GM12878 (cell line): ENCODE data around the gene TKTL1. TPM values are rescaled to one million over a fixed set of nuclear protein-coding genes. Genes with fewer than 3 reads are reported as not detected.

ENCODE experiments used
- ATAC-seq: fragments of 200-7000 bp; cut with Tn5 transposase; 3 replicates; pipeline ENCODE4 v1.9.1; 2020; ENCODE audit warnings: mild to moderate bottlenecking, moderate library complexity
- BruUV-seq: library from RNA; stranded (reverse); fragments of 400-500 nt; replicated peaks from 2 replicates; lab custom pipeline; 2021; lab: Mats Ljungman, UMichigan
- CTCF ChIA-PET: fragments of 300-600 bp; sonication (Branson Sonifier 250); formaldehyde crosslinking; extraction: SDS; loops from one replicate; lab custom pipeline; 2021; ENCODE audit warnings: inconsistent platforms; lab: Yijun Ruan, JAX
- POLR2A ChIA-PET: fragments of 350-600 bp; formaldehyde crosslinking; extraction: SDS; loops from one replicate; lab custom pipeline; 2021; ENCODE audit warnings: inconsistent platforms; lab: Charles Lee
- RAD21 ChIA-PET: fragments of 300-600 bp; sonication (Branson Sonifier 250); formaldehyde crosslinking; loops from one replicate; lab custom pipeline; 2023; ENCODE audit warnings: antibody characterized with exemption; ENCODE audit not compliant: unreplicated experiment; lab: Charles Lee
- SMC1A ChIA-PET: fragments of 300-600 bp; sonication (Branson Sonifier 250); formaldehyde crosslinking; loops from one replicate; lab custom pipeline; 2023; ENCODE audit not compliant: unreplicated experiment, uncharacterized antibody; lab: Charles Lee
- DNase-seq: peaks from one replicate; pipeline ENCODE4 v3.0.0-alpha.2; 2011; ENCODE audit warnings: low read depth, low spot score
- FAIRE-seq: peaks from 3 replicates; lab custom pipeline; 2011; peaks lifted over from hg19 to GRCh38; lab: Jason Lieb, UNC
- H2AFZ ChIP-seq: 2 replicates; pipeline ENCODE4 v1.6.0; 2011; ENCODE audit warnings: low read depth, low read length, control low read depth; ENCODE audit not compliant: control insufficient read depth
- H3K27ac ChIP-seq: 2 replicates; pipeline ENCODE4 v1.5.1; 2011; ENCODE audit warnings: control low read depth; ENCODE audit not compliant: control insufficient read depth, insufficient read depth
- H3K27me3 ChIP-seq, 2 experiments: replicated peaks in 1 of 2; 2 replicates each; pipeline versions ENCODE4 v1.6.0 to v1.6.1; 2011; ENCODE audit warnings: low read length in 1 of 2; ENCODE audit not compliant: control insufficient read depth in 2 of 2, insufficient read depth in 2 of 2
- H3K36me3 ChIP-seq, 2 experiments: 2 replicates each; pipeline ENCODE4 v1.5.1; 2011; ENCODE audit warnings: low read length in 1 of 2; ENCODE audit not compliant: control insufficient read depth in 2 of 2, insufficient read depth in 2 of 2
- H3K4me1 ChIP-seq: 2 replicates; pipeline ENCODE4 v1.6.1; 2011; ENCODE audit warnings: mild to moderate bottlenecking, low read length, moderate library complexity, mixed read lengths; ENCODE audit not compliant: control insufficient read depth, insufficient read depth
- H3K4me2 ChIP-seq: 2 replicates; pipeline ENCODE4 v1.6.0; 2011; ENCODE audit warnings: control low read depth; ENCODE audit not compliant: control insufficient read depth, insufficient read depth
- H3K4me3 ChIP-seq: fragments of 200-600 bp; sonication (generic); 2 replicates; pipeline ENCODE4 v1.5.1; 2016
- H3K79me2 ChIP-seq: 2 replicates; pipeline ENCODE4 v1.6.0; 2011; ENCODE audit warnings: low read length; ENCODE audit not compliant: control insufficient read depth, insufficient read depth
- H3K9ac ChIP-seq: 2 replicates; pipeline ENCODE4 v1.8.0; 2011; ENCODE audit warnings: low read length, control low read depth, mixed read lengths; ENCODE audit not compliant: control insufficient read depth, insufficient read depth
- H3K9me3 ChIP-seq: replicated peaks from 3 replicates; pipeline ENCODE4 v1.5.1; 2011; ENCODE audit warnings: mild to moderate bottlenecking, low read length; ENCODE audit not compliant: control insufficient read depth, insufficient read depth
- H4K20me1 ChIP-seq: 2 replicates; pipeline ENCODE4 v1.6.0; 2011; ENCODE audit not compliant: control insufficient read depth, insufficient read depth
- BMI1 ChIP-seq: fragments of 450-650 bp; IDR thresholded peaks from 2 replicates; pipeline ENCODE4 v1.6.1; 2016; ENCODE audit warnings: mild to moderate bottlenecking, moderate library complexity, borderline replicate concordance
- CHD1 ChIP-seq: IDR thresholded peaks from 2 replicates; pipeline ENCODE4 v1.6.1; 2012; ENCODE audit warnings: low read depth, low read length, improper control_type of control experiment
- HDGF ChIP-seq: fragments of 450-650 bp; IDR thresholded peaks from 2 replicates; pipeline ENCODE4 v1.6.1; 2016; ENCODE audit warnings: antibody characterized with exemption
- NRF1 ChIP-seq: conservative IDR thresholded peaks from 2 replicates; pipeline ENCODE4 v1.6.1; 2011; ENCODE audit warnings: mild to moderate bottlenecking, low read depth, low read length, improper control_type of control experiment
- PAX8 ChIP-seq: fragments of 450-650 bp; IDR thresholded peaks from 2 replicates; pipeline ENCODE4 v1.6.1; 2017; ENCODE audit warnings: mild to moderate bottlenecking, moderate library complexity
- POLR2A ChIP-seq: IDR thresholded peaks from 2 replicates; pipeline ENCODE4 v1.6.1; 2011; ENCODE audit warnings: low read depth, mild to moderate bottlenecking, low read length
- POLR2AphosphoS2 ChIP-seq: IDR thresholded peaks from 2 replicates; pipeline ENCODE4 v1.6.1; 2011; ENCODE audit warnings: low read depth, mild to moderate bottlenecking, low read length, improper control_type of control experiment, moderate library complexity
- SIX5 ChIP-seq: IDR thresholded peaks from 2 replicates; pipeline ENCODE4 v1.6.1; 2011; ENCODE audit warnings: mild to moderate bottlenecking, low read depth, low read length, moderate library complexity; ENCODE audit not compliant: severe bottlenecking
- ZNF217 ChIP-seq: fragments of 450-650 bp; IDR thresholded peaks from 2 replicates; pipeline ENCODE4 v1.6.1; 2017; ENCODE audit warnings: antibody characterized with exemption, mild to moderate bottlenecking
- WGBS: methylation state at CpG from one replicate; pipeline ENCODE4 v1.1.6; 2016; ENCODE audit warnings: low lambda C conversion rate; ENCODE audit not compliant: insufficient replicate concordance, insufficient coverage; ENCODE audit errors: missing lambda C conversion rate; 5-methylcytosine and 5-hydroxymethylcytosine counted together
- in situ Hi-C: fragments of 300-500 bp; cut with MboI; formaldehyde crosslinking; loops from 9 replicates; pipeline ENCODE4 v1.14.3; 2018; ENCODE audit warnings: mixed read lengths
- intact Hi-C: fragments of 100-400 bp; cut with micrococcal nuclease; formaldehyde crosslinking; loops from one replicate; pipeline ENCODE4 v1.14.2; 2022; ENCODE audit not compliant: unreplicated experiment
- polyA plus RNA-seq, 11 experiments: library from polyadenylated mRNA; depleted of rRNA in 4 of 11; unstranded in 6 of 11; stranded (reverse) in 5 of 11; fragments of >200 nt; fragmentation: Nextera tagmentation in 4 of 11; fragmentation: Illumina TruSeq in 1 of 11; extraction: Ambion mirVana in 4 of 11; extraction: Trizol in 1 of 11; gene quantifications; 1 replicate in 1 of 11; 2 replicates in 10 of 11; pipeline versions ENCODE4 v1.2.1 to v1.2.3, GENCODE V29; 2011 to 2016; ENCODE audit warnings: inconsistent platforms in 2 of 11, missing spikeins in 2 of 11, low read depth in 1 of 11
- total RNA-seq, 4 experiments: library from RNA; depleted of rRNA in 3 of 4; stranded (reverse); fragments of >200 nt in 3 of 4; fragmentation: Illumina TruSeq in 1 of 4; extraction: Trizol in 1 of 4; gene quantifications; 2 replicates each; pipeline versions ENCODE4 v1.2.1 to v1.2.3, GENCODE V29; 2013 to 2021

The TKTL1 gene
- total and polyA plus RNA-seq, 10 of the 15 experiments (the other 5 are each of a cell fraction or from before 2014, with no cell fraction given) = 0.01 to 0.07 TPM; not detected in 8

DNA sequence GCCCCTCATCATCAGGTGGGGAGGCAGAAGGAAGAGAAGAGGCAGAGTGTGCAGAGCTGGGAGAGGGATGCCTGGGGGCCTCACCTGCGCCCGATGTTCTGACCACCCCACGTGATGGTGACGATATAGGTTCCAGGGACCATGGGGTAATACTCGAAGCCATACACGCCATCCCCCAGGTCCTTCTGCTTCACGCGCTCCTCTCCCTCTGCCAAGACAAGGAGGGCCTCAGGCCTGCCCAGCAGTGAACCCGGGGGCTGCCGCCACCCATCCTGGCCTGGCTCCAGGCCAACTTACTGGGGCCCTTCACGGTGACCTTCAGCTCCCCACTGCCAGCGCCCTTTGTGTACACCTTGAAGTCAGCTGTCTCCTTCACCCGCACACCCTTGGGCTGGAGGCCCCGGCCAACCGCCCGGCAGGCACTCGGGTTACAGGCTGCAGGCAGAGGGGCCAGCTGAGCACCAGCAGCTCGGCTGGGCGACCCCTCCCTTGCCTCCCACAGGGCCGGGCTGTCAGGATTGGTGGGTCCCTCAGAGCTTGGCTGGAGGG is 69.5 kb downstream of the TKTL1 start (continued):
- peak; percentile 28 for TF ChIP-seq POLR2A
- no peak for TF ChIP-seq SIX5
- no peak for TF ChIP-seq ZNF217

DNA sequence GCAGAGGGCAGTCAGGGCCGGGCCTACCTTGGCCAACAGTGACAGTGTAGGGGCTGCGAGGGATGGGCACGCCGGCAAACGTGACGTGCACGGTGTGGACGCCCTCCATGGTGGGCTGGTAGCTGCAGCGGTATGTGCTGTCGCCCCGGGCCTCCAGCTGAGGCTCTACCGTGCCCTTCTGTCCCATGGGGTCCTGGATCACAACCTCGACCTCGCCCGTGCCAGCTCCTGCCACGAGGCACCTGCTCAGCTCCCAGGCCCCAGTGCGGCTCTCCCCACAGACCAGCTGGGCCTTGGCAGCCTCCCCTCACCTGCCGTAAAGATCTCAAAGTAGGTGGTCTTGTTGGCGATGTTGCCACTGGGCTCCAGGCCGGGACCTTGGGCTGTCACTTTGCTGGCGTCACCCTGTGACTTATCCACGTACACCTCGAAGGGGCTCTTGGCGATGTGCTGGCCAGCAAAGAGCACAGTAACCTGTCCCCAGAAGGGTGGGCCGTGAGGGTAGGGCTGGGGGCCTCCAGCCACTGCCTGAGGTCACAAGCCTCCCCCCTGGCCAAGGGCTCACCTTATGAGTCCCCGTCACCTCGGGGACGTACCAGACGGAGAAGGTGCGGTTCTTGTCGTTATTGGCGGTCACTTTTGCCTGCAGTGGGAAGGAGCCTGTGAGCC is 70.5 kb downstream of the TKTL1 start:
- WGBS = 80% methylated on average over 32 of the region's 32 CpGs
- no peak for FAIRE-seq
- no peak for ATAC-seq
- ChIA-PET SMC1A (no interaction called here), RAD21 (no interaction called here), POLR2A (no interaction called here), CTCF (no interaction called here)
- Histone ChIP-seq H2AFZ (no peak overlapping the region), H3K4me2 (no peak overlapping the region), H3K79me2 (peaks cover 34% of the 10 kb centered on the region), H3K9me3 (no peaks in the 10 kb centered on the region; the same call in 2 of the 3 replicates), H3K9ac (no peak overlapping the region), H4K20me1 (no peaks in the 10 kb centered on the region), H3K27me3 (no peaks in the 10 kb centered on the region), H3K27ac (no peak overlapping the region), H3K36me3 (peaks cover 6 to 40% of the 10 kb centered on the region in 2 experiments; a peak in 3 of 4 replicates), H3K4me1 (no peaks in the 10 kb centered on the region), H3K4me3 (no peak overlapping the region)
- in situ Hi-C loops (no loop called here), intact Hi-C loops (no loop called here)
- no peak for DNase-seq
- TF ChIP-seq CHD1 (no peak), HDGF (no peak), PAX8 (no peak), POLR2A (peak; percentile 54), BMI1 (no peak), POLR2AphosphoS2 (0 out of 2 replicates have a peak, but pooled peaks have one; percentile 22), NRF1 (no peak)
- no TSS peak for BruUV-seq
